ENCODE measurements around the gene OPCML.

Gene OPCML

DNA sequence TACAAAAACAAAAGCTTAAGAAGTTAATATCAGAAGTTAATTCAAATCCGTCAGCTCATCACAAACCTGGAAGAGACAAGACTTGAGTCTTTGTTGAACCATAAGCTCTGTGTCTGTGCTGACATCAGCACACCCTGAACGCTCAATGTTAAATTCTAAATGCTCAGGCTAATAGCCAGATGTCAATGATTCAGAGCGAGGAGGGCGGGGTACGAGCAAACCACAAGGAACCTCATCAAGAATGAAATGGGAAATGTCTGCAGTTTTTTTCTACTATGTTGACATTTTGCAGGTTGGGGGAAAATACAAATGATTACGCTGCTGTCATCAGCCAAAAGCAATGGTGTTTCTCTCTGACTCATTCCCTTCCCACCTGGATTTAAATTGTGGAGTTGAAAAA, 1104.7 kb downstream of the OPCML start:
- Histone ChIP-seq H3K27me3 (ENCODE audit: control insufficient read depth, insufficient read depth, low read length, poor library complexity, severe bottlenecking) (no peaks in the 10 kb centered on the region), H3K9me3 (ENCODE audit: control insufficient read depth, low read length) (no peaks in the 10 kb centered on the region), H3K4me1 (ENCODE audit: control insufficient read depth, insufficient read depth, low read length) (peaks cover 8% of the 10 kb centered on the region), H3K36me3 (ENCODE audit: control insufficient read depth, insufficient read depth, low read length) (no peaks in the 10 kb centered on the region), H3K27ac (ENCODE audit: insufficient read depth, low read depth, low read length, poor library complexity, severe bottlenecking) (no peak overlapping the region), H3K4me3 (ENCODE audit: insufficient read depth, low read depth, low read length) (no peak overlapping the region)
- WGBS, 2 experiments = 95 to 96% methylated on average over 6 of the region's 6 CpGs

DNA sequence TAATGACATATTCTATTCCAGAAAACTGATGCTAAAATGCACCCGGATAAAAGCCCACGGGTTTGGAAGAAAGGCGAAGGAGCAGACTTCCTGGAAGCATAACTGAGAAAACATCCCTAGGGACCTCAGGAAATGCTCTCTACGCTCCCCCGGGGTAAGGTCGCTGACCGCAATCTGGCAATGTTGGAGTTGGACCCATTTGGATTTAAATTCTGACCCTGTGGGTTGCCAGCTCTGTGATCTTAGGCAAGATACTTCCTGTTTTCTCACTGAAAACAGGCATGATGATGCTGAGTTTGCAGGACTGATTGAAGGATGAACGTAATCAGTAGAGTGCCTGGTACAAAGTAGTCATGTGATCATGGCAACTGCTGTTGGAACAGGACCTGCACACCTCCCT, 1107.9 kb downstream of the OPCML start:
- H3K4me3 ChIP-seq (ENCODE audit: insufficient read depth, low read depth, low read length) = no peak overlapping the region
- H3K27ac ChIP-seq (ENCODE audit: insufficient read depth, low read depth, low read length, poor library complexity, severe bottlenecking) = no peak overlapping the region
- no peaks in the 10 kb centered on the region for H3K4me1 ChIP-seq (ENCODE audit: control insufficient read depth, insufficient read depth, low read length)
- 94 to 96% methylated on average over 8 of the region's 8 CpGs for WGBS, 2 experiments
- no peaks in the 10 kb centered on the region for H3K27me3 ChIP-seq (ENCODE audit: control insufficient read depth, insufficient read depth, low read length, poor library complexity, severe bottlenecking)
- no peaks in the 10 kb centered on the region for H3K9me3 ChIP-seq (ENCODE audit: control insufficient read depth, low read length)
- H3K36me3 ChIP-seq (ENCODE audit: control insufficient read depth, insufficient read depth, low read length) = no peaks in the 10 kb centered on the region

DNA sequence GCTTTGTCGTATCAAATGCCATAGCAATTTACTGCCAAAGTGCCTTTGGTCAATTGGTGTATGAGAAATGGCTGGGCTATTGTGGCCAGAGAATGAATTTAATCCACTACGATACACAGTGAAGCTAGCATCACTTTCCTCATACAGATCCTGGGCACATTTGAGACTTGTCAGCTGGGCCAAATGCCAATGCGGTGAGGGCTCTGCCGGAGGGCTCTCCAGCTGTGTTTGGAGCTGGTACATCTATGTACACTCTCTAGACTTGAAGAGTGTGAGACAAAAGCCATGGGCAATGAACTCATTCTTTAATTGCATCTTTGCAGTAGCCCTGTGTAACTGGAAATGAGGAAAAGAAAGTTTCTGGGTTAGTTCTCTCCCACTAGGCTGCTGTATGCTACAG, 1109.0 kb downstream of the OPCML start:
- H3K27ac ChIP-seq (ENCODE audit: insufficient read depth, low read depth, low read length, poor library complexity, severe bottlenecking) = no peak overlapping the region
- H3K27me3 ChIP-seq (ENCODE audit: control insufficient read depth, insufficient read depth, low read length, poor library complexity, severe bottlenecking) = no peaks in the 10 kb centered on the region
- H3K9me3 ChIP-seq (ENCODE audit: control insufficient read depth, low read length) = no peaks in the 10 kb centered on the region
- H3K4me3 ChIP-seq (ENCODE audit: insufficient read depth, low read depth, low read length) = no peak overlapping the region
- 91 to 93% methylated on average over 4 of the region's 4 CpGs for WGBS, 2 experiments
- no peaks in the 10 kb centered on the region for H3K36me3 ChIP-seq (ENCODE audit: control insufficient read depth, insufficient read depth, low read length)
- no peaks in the 10 kb centered on the region for H3K4me1 ChIP-seq (ENCODE audit: control insufficient read depth, insufficient read depth, low read length)

DNA sequence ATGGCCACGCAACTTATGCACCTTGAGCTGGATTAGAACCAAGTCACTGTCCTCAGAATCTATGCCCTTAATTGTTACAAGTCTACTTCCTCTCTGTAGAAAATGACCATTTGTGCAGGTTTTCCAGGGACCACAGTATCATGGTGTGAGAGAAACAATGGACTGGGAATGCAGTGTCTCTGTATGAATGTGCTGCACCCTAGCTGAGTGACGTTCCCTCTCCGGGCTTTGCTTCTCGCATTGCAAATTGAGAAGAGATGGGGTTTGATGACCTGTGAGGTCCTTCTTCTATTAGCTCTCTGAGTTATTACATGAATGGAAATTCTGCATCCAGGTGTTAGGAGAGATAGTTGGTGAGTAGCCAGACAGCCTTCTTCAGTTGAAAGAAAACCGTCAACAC, 1109.6 kb downstream of the OPCML start:
- no peaks in the 10 kb centered on the region for H3K4me1 ChIP-seq (ENCODE audit: control insufficient read depth, insufficient read depth, low read length)
- no peaks in the 10 kb centered on the region for H3K9me3 ChIP-seq (ENCODE audit: control insufficient read depth, low read length)
- 87 to 89% methylated on average over 5 of the region's 5 CpGs for WGBS, 2 experiments
- no peak overlapping the region for H3K4me3 ChIP-seq (ENCODE audit: insufficient read depth, low read depth, low read length)
- H3K27me3 ChIP-seq (ENCODE audit: control insufficient read depth, insufficient read depth, low read length, poor library complexity, severe bottlenecking) = no peaks in the 10 kb centered on the region
- H3K36me3 ChIP-seq (ENCODE audit: control insufficient read depth, insufficient read depth, low read length) = no peaks in the 10 kb centered on the region
- H3K27ac ChIP-seq (ENCODE audit: insufficient read depth, low read depth, low read length, poor library complexity, severe bottlenecking) = no peak overlapping the region

DNA sequence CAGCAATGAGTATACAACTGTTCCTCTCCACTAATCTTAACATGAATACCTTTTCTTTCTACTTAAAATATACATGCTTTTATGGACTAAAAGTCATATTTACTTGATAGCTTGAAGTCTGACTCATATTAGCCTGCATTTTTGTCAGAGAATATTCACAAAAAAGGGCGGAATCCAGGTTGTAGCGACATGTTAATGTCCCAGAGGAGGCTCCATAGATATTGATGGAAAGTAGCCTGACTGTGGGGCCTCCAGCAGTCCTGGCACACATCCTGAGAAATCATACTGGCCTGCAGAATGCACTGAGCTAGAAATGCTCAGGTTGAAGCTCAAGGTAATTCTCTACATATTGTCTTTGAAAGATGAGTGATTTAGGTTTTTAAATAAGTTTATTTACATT, 1110.7 kb downstream of the OPCML start:
- no peak overlapping the region for H3K27ac ChIP-seq (ENCODE audit: insufficient read depth, low read depth, low read length, poor library complexity, severe bottlenecking)
- H3K36me3 ChIP-seq (ENCODE audit: control insufficient read depth, insufficient read depth, low read length) = no peaks in the 10 kb centered on the region
- H3K4me3 ChIP-seq (ENCODE audit: insufficient read depth, low read depth, low read length) = no peak overlapping the region
- 93 to 98% methylated on average over 2 of the region's 2 CpGs for WGBS, 2 experiments
- H3K27me3 ChIP-seq (ENCODE audit: control insufficient read depth, insufficient read depth, low read length, poor library complexity, severe bottlenecking) = no peaks in the 10 kb centered on the region
- no peaks in the 10 kb centered on the region for H3K4me1 ChIP-seq (ENCODE audit: control insufficient read depth, insufficient read depth, low read length)
- no peaks in the 10 kb centered on the region for H3K9me3 ChIP-seq (ENCODE audit: control insufficient read depth, low read length)

DNA sequence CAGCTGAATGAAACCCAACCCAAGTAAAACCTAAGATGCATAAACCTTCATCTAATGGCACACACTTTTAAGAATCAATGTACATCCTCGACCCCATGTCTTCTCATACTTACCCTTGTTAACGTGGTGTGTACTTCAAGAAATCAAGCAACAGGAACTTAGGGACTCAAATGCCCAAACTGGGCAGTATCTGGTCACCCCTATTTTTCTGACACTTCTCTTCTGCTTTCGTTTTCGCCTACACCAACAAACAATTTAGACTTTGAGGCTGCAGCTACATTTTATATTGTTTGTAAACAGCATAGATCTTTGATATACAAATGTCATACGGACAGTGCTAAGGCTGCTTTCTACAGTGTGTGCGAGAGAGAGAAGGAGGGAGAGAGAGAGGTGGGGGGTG, 1117.8 kb downstream of the OPCML start:
- Histone ChIP-seq H3K4me3 (ENCODE audit: insufficient read depth, low read depth, low read length) (no peak overlapping the region), H3K36me3 (ENCODE audit: control insufficient read depth, insufficient read depth, low read length) (no peaks in the 10 kb centered on the region), H3K27ac (ENCODE audit: insufficient read depth, low read depth, low read length, poor library complexity, severe bottlenecking) (no peak overlapping the region), H3K9me3 (ENCODE audit: control insufficient read depth, low read length) (no peaks in the 10 kb centered on the region), H3K27me3 (ENCODE audit: control insufficient read depth, insufficient read depth, low read length, poor library complexity, severe bottlenecking) (no peaks in the 10 kb centered on the region), H3K4me1 (ENCODE audit: control insufficient read depth, insufficient read depth, low read length) (no peaks in the 10 kb centered on the region)
- 90 to 91% methylated on average over 5 to 6 of the region's 6 CpGs for WGBS, 2 experiments

DNA sequence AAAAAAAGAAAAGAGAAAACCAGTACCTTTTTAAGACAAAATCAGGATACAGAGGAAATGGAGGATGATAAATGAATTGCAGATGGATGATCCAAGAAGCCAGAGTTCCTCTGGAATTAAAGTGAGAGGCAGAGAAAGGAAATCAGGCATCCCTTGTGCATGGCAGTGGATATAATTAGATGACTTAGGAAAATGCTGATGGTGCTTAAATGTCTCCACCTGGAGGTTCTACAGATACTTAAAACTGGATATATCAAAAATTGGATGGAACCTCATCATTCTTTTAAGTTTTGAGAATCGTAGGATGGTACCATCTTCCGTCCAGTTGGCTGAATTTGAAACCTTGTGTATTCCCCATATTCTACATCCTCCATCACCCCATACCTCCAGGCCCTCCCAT, 1121.9 kb downstream of the OPCML start:
- no peak overlapping the region for H3K4me3 ChIP-seq (ENCODE audit: insufficient read depth, low read depth, low read length)
- no peaks in the 10 kb centered on the region for H3K4me1 ChIP-seq (ENCODE audit: control insufficient read depth, insufficient read depth, low read length)
- 91 to 93% methylated on average over 2 of the region's 2 CpGs for WGBS, 2 experiments
- H3K36me3 ChIP-seq (ENCODE audit: control insufficient read depth, insufficient read depth, low read length) = no peaks in the 10 kb centered on the region
- H3K27me3 ChIP-seq (ENCODE audit: control insufficient read depth, insufficient read depth, low read length, poor library complexity, severe bottlenecking) = no peaks in the 10 kb centered on the region
- no peaks in the 10 kb centered on the region for H3K9me3 ChIP-seq (ENCODE audit: control insufficient read depth, low read length)
- H3K27ac ChIP-seq (ENCODE audit: insufficient read depth, low read depth, low read length, poor library complexity, severe bottlenecking) = no peak overlapping the region

DNA sequence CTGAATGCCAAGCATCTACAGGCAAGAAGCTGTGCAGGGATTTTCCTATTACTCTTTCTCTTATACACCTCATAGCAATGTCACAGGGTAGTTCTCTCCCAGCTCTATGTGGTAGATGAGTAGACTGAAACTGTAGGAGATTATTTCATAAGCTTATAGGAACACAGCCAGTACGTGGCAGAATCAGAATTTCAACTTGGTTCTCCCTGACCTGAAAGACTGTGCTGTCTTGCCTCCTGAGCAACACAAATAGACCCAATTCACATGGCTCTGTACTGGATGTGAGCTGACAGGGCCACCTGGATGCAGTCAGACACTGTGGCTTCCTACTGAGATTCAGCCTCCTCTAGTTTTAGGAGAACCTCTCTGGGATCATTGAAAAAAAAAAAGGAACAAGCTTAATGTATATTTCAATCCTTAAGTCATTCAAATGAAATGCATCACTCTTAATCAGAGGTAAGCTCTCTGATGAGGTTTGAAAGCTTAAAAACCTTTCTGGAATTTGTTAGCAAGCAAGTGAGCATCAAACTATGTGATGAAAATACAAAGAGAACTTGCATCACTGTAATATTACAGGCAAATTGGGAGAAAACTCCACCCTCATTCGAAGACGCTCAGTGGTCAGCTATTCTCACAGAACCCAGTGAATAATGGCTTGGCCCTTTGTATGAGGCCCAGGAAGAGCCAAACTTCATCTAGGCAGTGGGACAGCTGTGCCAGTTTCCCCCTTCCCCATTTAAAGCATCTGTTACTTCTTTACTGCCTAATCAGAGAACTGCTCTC, 1122.5 kb downstream of the OPCML start:
- Histone ChIP-seq H3K36me3 (ENCODE audit: control insufficient read depth, insufficient read depth, low read length) (no peaks in the 10 kb centered on the region), H3K27me3 (ENCODE audit: control insufficient read depth, insufficient read depth, low read length, poor library complexity, severe bottlenecking) (no peaks in the 10 kb centered on the region), H3K9me3 (ENCODE audit: control insufficient read depth, low read length) (no peaks in the 10 kb centered on the region), H3K27ac (ENCODE audit: insufficient read depth, low read depth, low read length, poor library complexity, severe bottlenecking) (no peak overlapping the region), H3K4me3 (ENCODE audit: insufficient read depth, low read depth, low read length) (no peak overlapping the region), H3K4me1 (ENCODE audit: control insufficient read depth, insufficient read depth, low read length) (no peaks in the 10 kb centered on the region)
- WGBS, 2 experiments = 91 to 94% methylated on average over 3 of the region's 3 CpGs

DNA sequence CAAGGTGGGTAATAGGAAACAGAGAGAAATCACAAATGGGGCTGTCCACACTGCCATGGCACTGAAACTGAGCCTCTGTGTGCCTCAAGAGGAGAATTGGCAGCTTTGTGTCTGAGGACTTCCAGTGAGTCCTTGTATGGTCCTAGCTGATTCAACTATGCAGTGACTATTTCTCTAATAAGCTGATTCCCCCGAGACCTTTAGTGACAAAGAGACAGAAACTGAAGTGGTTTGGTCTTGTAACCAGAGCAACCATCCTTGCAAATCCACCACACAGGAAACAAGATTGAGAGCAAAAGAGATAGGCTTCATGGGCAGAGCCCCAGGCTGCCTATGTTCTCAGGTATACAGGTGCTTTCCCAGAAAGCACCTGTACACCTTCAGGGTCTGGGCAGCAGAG, 1123.4 kb downstream of the OPCML start:
- H3K4me3 ChIP-seq (ENCODE audit: insufficient read depth, low read depth, low read length) = no peak overlapping the region
- H3K36me3 ChIP-seq (ENCODE audit: control insufficient read depth, insufficient read depth, low read length) = no peaks in the 10 kb centered on the region
- H3K4me1 ChIP-seq (ENCODE audit: control insufficient read depth, insufficient read depth, low read length) = no peaks in the 10 kb centered on the region
- no peaks in the 10 kb centered on the region for H3K27me3 ChIP-seq (ENCODE audit: control insufficient read depth, insufficient read depth, low read length, poor library complexity, severe bottlenecking)
- no peak overlapping the region for H3K27ac ChIP-seq (ENCODE audit: insufficient read depth, low read depth, low read length, poor library complexity, severe bottlenecking)
- H3K9me3 ChIP-seq (ENCODE audit: control insufficient read depth, low read length) = no peaks in the 10 kb centered on the region
- 90 to 93% methylated on average over 1 of the region's 1 CpG for whole genome bisulfite sequencing, 2 experiments

DNA sequence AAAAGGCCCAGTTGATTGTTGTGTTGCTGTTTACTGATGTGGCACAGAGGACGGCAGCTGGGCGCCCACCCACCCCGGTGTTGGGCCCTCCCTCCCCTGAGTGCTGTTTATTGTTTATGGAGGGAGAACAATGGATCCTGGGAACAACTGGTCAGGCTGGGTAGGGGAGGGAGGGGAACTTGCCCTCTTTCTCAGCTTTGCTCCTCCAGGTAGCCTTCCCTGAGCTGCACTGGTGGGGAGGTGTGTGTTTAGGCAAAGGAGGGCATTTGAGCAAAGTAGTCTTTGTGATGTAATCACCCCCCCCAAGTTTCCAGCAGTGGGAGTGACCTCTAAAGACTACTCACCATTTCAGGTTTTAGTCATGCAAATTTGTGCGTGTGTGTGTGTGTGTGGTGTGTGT, 1126.6 kb downstream of the OPCML start:
- H3K27me3 ChIP-seq (ENCODE audit: control insufficient read depth, insufficient read depth, low read length, poor library complexity, severe bottlenecking) = no peaks in the 10 kb centered on the region
- H3K27ac ChIP-seq (ENCODE audit: insufficient read depth, low read depth, low read length, poor library complexity, severe bottlenecking) = no peak overlapping the region
- no peak overlapping the region for H3K4me3 ChIP-seq (ENCODE audit: insufficient read depth, low read depth, low read length)
- 16 to 28% methylated on average over 3 to 4 of the region's 4 CpGs for WGBS, 2 experiments
- H3K9me3 ChIP-seq (ENCODE audit: control insufficient read depth, low read length) = no peaks in the 10 kb centered on the region
- no peaks in the 10 kb centered on the region for H3K4me1 ChIP-seq (ENCODE audit: control insufficient read depth, insufficient read depth, low read length)
- no peaks in the 10 kb centered on the region for H3K36me3 ChIP-seq (ENCODE audit: control insufficient read depth, insufficient read depth, low read length)
